ENCODE measurements around the gene CBFA2T2. TPM values are rescaled to one million over a fixed set of nuclear protein-coding genes. Genes with fewer than 3 reads are reported as not detected.

The CBFA2T2 gene
- total RNA-seq, 4 donors from 2014 or later, result 17.2 to 24.6 (median 21.7) TPM

DNA sequence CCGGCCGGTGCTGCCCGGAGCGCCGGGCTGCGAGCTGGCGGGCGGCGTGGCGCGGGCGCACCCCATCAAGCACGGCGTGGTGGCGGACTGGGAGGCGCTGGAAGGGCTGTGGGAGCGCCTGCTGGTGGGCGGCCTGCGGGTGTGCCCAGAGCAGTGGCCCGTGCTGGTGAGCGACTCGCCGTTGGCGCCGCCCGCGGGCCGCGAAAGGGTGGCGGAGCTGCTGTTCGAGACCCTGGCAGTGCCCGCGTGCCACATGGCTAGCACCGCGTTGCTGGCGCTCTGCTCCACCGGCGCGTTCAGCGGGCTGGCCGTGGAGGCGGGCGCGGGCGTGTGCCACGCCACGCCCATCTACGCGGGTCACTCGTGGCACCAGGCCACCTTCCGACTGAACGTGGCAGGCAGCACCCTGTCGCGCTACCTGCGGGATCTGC, 177.4 kb downstream of the CBFA2T2 start:
- TF ChIP-seq, protein P1, sequence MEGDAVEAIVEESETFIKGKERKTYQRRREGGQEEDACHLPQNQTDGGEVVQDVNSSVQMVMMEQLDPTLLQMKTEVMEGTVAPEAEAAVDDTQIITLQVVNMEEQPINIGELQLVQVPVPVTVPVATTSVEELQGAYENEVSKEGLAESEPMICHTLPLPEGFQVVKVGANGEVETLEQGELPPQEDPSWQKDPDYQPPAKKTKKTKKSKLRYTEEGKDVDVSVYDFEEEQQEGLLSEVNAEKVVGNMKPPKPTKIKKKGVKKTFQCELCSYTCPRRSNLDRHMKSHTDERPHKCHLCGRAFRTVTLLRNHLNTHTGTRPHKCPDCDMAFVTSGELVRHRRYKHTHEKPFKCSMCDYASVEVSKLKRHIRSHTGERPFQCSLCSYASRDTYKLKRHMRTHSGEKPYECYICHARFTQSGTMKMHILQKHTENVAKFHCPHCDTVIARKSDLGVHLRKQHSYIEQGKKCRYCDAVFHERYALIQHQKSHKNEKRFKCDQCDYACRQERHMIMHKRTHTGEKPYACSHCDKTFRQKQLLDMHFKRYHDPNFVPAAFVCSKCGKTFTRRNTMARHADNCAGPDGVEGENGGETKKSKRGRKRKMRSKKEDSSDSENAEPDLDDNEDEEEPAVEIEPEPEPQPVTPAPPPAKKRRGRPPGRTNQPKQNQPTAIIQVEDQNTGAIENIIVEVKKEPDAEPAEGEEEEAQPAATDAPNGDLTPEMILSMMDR (IDR thresholded peaks at IDR 0.05), result no peak
- peak in 1 of 2 donors; percentile 93 for DNase-seq (ENCODE audit: low spot score in 2 of 2)
- intact Hi-C loops (cut with DNase I; ENCODE audit: low total_unique reads), result no loop called here
- WGBS, 2 donors, result 0 to 15% methylated on average over 12 to 22 of the region's 55 CpGs
- H3K4me3 ChIP-seq (ENCODE audit: low read depth, poor library complexity, severe bottlenecking), result peak overlapping the region; percentile 25

DNA sequence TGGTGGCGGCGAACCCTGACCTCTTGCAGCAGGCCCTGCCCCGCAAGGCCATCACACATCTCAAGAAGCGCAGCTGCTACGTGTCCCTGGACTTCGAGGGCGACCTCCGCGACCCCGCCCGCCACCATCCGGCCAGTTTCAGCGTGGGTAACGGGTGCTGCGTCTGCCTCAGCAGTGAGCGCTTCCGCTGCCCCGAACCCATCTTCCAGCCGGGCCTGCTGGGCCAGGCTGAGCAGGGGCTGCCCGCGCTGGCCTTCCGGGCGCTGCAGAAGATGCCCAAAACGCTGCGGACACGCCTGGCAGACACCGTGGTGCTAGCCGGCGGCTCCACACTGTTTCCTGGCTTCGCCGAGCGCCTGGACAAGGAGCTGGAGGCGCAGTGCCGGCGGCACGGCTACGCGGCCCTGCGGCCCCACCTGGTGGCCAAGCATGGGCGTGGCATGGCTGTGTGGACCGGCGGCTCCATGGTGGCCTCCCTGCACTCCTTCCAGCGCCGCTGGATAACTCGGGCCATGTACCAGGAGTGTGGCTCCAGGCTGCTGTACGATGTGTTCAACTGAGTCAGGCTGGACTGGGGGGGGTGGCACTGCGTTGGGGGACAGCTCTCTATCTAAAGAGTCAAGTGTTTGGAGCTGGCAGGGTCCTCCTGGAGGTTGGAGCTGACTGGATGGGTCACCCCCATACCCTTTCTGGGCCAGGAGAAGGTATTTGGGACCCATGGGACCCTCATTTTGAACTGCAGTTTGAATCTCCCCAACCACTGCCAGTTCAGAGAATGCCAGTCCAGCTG, 178.0 kb downstream of the CBFA2T2 start:
- H3K4me3 ChIP-seq (ENCODE audit: low read depth, poor library complexity, severe bottlenecking), result peak overlapping the region; percentile 25
- DNase-seq (ENCODE audit: low spot score in 2 of 2), result peak in 1 of 2 donors; percentile 94
- intact Hi-C loops (cut with DNase I; ENCODE audit: low total_unique reads), result no loop called here
- WGBS, 2 donors, result 1 to 30% methylated on average over 24 to 25 of the region's 47 CpGs
- TF ChIP-seq, protein P1 (IDR thresholded peaks at IDR 0.05), result peak in 1 of 3 donors; percentile 66
- no peak for TF ChIP-seq POLR2A (IDR thresholded peaks at IDR 0.05)

DNA sequence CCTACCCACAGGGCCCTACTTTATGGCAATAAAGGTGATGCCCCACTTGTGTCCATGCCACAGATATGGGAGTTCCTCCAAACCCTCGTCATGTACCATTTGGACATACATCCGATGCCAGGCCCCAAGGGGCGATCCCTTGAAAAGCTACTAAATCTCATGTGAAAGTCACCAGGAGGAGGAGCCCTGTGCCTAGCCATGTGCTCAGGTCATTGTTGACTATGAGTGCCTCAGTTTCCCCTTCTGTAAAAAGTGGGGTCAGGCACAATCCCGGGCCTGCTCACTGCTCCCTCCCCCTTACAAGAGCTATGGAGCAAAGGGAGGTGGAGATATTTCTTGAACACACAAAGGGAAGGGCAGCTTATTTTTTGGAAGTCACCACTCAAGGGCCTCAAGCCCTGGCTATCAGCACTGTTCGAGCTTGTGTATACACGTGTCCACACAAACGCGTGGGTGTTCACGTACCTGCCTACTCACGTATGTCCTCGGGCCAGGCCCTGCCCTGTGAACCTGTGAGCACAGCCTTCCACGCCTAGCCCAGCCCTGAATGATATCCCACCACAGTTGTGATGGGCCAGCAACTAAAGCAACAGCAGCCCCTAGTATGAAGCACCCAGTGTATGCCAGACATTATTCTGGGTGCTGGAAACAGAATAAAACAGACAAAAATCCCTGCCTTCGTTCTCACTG, 178.7 kb downstream of the CBFA2T2 start:
- no peak overlapping the region for H3K4me3 ChIP-seq (ENCODE audit: low read depth, poor library complexity, severe bottlenecking)
- DNase-seq (ENCODE audit: low spot score in 2 of 2), result no peak
- 49 to 59% methylated on average over 12 to 13 of the region's 13 CpGs for WGBS, 2 donors
- intact Hi-C loops (cut with DNase I; ENCODE audit: low total_unique reads), result no loop called here
- TF ChIP-seq POLR2A (IDR thresholded peaks at IDR 0.05), result no peak
- TF ChIP-seq, protein P1 (IDR thresholded peaks at IDR 0.05), result no peak

DNA sequence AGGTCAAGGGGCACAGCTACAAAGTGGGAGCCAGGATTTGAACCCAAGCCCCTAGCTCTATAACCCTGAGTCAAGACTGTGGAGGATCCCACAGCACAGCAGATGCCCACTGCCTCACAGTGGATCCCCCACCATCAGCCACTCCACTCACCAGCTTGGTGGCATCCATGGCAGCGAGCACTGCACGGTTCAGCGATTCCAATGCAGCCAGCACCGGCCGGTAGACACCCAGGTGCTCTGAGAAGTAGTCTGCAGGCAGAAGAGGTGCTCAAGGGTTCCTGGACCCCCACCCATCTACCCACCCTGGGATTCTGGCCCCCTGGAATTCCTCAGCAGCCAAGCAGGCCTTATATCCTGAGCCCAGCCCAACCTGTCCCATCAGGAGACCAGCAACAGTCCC, 179.3 kb downstream of the CBFA2T2 start:
- intact Hi-C loops (cut with DNase I; ENCODE audit: low total_unique reads), result no loop called here
- no peak overlapping the region for H3K4me3 ChIP-seq (ENCODE audit: low read depth, poor library complexity, severe bottlenecking)
- 97% methylated on average over 5 of the region's 5 CpGs; no CpG with 5 or more reads in 1 of the 2 donors for WGBS, 2 donors
- no peak for DNase-seq (ENCODE audit: low spot score in 2 of 2)
- TF ChIP-seq, protein P1 (IDR thresholded peaks at IDR 0.05), result no peak
- TF ChIP-seq POLR2A (IDR thresholded peaks at IDR 0.05), result no peak

DNA sequence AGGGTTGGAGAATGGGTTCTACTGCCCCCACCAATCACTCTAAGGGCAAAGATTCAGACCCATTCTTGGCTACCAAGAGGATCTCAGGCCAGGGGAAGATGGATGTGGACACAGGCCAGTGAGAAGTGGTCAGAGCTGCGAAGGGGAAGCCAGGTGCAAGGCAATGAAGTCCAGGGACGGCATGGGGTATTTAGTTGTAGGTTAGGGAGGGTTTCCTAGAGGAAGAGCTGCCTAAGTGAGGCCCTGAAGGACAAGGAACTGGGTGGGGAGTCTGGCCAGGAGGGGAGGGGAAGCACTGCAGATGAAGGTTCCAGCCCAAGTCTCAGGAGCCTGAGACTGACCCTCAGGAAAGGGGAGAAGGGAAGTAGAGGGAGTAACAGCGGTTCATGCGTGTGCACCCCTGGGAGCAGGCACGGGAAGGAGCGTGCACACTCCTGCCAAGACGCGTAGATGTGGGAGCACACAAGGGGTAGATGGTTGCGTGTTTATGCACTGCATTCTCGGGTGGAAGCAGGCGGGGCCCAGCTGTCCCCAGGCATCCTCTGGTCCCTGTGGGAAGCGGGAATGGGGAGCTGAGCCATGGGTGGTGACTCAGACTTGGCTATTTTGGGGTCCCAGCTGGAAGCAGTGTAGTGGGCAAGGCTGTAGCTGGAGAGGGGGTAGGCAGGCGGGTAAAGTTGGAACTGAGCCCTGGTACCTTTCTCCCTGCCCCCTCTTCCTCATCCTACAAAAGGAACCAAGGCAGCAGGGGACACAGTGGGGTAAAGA, 180.2 kb downstream of the CBFA2T2 start:
- DNase-seq (ENCODE audit: low spot score in 2 of 2), result no peak
- intact Hi-C loops (cut with DNase I; ENCODE audit: low total_unique reads), result no loop called here
- no peak for TF ChIP-seq POLR2A (IDR thresholded peaks at IDR 0.05)
- TF ChIP-seq, protein P1 (IDR thresholded peaks at IDR 0.05), result no peak
- H3K4me3 ChIP-seq (ENCODE audit: low read depth, poor library complexity, severe bottlenecking), result no peak overlapping the region
- WGBS, 2 donors, result 66 to 69% methylated on average over 13 of the region's 13 CpGs

All from lower leg skin (tissue), 4 donors.